NB4 (cell line): Measurements from ENCODE around the gene TCERG1L.

Experiments used
- DNase-seq: peaks from one replicate; pipeline ENCODE4 v3.0.0; 2010; ENCODE audit warnings: low read depth
- H3K4me3 ChIP-seq: one replicate; pipeline ENCODE4 v1.5.1; 2011; ENCODE audit warnings: mild to moderate bottlenecking, low read depth, low read length, moderate library complexity
- MYC ChIP-seq: IDR thresholded peaks from 2 replicates; pipeline ENCODE4 v1.6.1; 2011; ENCODE audit warnings: low read depth, low read length
- POLR2A ChIP-seq: IDR thresholded peaks from 2 replicates; pipeline ENCODE4 v1.6.1; 2011; ENCODE audit warnings: mild to moderate bottlenecking; ENCODE audit not compliant: insufficient read length; ENCODE audit errors: extremely low read depth
- TF ChIP-seq, protein P1 (sequence below): IDR thresholded peaks from one replicate; pipeline ENCODE4 v1.5.1; 2012; ENCODE audit warnings: low read depth, low read length
- TF ChIP-seq, protein P2 (sequence below): IDR thresholded peaks from 2 replicates; pipeline ENCODE4 v1.6.1; 2011; ENCODE audit warnings: low read depth, low read length

The TCERG1L gene

DNA sequence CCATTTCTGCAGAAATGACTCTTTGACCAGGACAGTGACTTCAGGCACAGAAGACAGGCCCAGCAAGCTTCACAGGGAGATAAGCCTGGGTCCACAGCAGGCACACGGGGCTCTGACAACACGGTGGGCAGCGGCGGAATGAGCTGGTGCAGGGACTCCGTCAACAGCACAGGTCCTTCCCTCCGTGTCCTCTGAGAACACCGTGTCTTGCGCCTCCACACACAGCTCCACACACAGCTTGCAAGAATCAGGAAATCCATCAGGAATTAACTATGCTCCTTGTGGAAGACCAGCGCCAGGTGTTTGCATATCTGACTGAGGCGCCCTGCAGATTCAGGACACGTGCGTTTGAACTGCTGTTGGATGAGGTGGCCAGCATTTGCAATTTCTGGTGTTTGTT lies 39.6 kb downstream of the TCERG1L start:
- DNase-seq: no peak
- TF ChIP-seq, protein P1, sequence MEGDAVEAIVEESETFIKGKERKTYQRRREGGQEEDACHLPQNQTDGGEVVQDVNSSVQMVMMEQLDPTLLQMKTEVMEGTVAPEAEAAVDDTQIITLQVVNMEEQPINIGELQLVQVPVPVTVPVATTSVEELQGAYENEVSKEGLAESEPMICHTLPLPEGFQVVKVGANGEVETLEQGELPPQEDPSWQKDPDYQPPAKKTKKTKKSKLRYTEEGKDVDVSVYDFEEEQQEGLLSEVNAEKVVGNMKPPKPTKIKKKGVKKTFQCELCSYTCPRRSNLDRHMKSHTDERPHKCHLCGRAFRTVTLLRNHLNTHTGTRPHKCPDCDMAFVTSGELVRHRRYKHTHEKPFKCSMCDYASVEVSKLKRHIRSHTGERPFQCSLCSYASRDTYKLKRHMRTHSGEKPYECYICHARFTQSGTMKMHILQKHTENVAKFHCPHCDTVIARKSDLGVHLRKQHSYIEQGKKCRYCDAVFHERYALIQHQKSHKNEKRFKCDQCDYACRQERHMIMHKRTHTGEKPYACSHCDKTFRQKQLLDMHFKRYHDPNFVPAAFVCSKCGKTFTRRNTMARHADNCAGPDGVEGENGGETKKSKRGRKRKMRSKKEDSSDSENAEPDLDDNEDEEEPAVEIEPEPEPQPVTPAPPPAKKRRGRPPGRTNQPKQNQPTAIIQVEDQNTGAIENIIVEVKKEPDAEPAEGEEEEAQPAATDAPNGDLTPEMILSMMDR: no peak
- TF ChIP-seq, protein P2, sequence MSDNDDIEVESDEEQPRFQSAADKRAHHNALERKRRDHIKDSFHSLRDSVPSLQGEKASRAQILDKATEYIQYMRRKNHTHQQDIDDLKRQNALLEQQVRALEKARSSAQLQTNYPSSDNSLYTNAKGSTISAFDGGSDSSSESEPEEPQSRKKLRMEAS: no peak
- TF ChIP-seq POLR2A (no peak), MYC (no peak)
- H3K4me3 ChIP-seq: no peak overlapping the region

DNA sequence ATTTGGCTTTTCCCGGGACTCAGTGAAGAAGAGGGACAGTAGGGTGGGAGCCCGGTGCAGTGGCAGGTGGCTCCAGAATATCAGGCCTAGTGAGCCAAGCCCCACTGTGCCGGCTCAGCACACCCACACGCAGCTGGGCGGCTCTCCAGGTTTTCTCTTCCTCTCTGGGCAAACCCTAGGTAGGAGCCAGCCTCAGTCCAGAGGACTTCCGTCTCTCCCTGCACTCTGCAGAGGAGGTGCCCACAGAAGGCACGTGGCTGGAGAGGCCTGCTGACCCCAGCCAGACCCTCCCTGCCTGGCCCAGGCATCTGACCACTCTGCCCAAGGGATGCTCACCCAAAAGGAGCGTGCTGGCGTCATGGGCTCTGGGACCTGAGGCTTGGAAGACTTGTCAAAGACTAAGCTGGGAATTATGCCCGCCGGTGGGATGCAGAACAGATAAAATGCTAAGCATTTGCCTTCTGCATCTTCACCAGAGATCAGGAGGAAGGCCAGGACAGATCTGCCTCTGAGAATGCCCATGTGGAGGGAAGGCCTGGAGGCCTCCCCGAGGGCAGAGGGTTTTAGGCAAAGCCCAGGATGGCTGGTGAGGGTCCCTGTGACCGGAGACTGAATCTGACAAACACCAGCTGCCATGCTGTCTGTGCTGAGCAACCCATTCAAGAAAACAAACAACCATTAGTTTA lies 40.2 kb downstream of the TCERG1L start:
- no peak overlapping the region for H3K4me3 ChIP-seq
- TF ChIP-seq MYC (no peak), POLR2A (no peak)
- TF ChIP-seq, protein P1: no peak
- TF ChIP-seq, protein P2: no peak
- DNase-seq: no peak

DNA sequence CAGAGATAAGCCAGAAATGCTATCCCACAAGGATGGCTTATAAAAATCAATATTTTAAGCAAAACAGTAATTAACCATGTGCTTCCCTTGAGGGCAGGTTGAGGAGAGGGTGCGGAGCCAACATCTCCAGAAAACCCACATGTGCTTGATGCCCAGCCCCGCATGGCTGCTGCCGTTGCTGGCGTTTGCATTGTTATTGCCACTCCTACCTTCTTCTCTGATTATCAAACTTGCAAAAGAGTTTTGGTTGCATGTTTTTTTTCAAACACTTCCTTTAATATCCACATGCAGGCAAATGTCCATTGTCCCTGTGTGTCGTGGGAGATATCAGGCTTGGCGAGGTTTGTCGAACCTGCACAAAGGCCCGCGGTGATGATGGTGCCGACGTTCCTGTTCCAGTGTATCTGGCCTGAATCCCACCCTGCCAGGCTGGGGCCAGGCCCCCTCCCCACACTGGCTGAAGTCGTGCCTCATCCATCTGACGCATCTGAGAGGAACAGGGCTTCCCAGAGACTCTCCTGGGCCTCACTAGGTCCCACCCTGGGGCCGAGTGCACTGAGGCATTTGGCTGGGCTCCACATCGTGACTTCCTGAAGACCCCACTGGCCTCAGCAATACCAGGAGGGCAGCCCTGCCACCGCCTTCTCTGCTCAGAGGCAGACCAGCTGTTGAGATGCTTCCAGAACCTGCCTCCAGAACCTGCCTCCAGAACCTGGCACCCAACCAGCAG lies 40.9 kb downstream of the TCERG1L start:
- H3K4me3 ChIP-seq: no peak overlapping the region
- DNase-seq: no peak

DNA sequence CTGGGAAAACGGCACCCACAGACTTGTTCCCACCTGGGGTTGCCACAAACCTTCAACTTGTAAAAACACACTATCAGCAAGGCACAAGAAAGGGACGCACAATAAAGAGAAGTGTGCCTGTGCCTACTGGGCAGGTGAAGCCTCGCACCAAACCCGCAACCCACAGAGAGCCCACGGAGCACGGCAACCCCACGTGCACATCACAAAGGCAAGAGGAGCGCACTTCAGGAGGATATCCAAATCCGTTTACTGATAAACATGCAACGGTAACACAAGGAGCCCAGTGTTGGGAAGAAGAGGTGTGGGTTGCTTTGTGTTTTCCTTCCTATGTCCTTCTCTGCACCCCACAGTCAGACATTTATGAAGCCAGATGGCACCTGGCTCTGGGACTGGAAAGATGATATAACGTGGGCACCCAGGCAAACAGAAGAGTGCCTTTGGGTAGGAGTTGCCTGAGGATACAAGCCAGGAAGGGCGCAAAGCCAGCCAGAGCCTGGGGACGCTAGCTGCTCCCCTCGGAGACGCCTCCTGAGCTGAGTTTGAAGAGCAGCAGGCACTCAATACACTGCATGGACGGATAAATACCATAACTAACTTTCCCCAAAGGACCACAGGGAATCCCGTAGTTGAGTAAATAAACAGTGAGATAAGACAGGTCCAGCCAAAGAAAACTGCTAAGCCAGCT lies 41.6 kb downstream of the TCERG1L start:
- no peak for DNase-seq
- no peak overlapping the region for H3K4me3 ChIP-seq
- TF ChIP-seq POLR2A (no peak), MYC (no peak)
- TF ChIP-seq, protein P1: no peak
- TF ChIP-seq, protein P2: no peak

More for the DNA sequence above, 40.9 kb downstream of the TCERG1L start:
- no peak for TF ChIP-seq MYC
- TF ChIP-seq POLR2A: no peak
- TF ChIP-seq, protein P1: no peak
- TF ChIP-seq, protein P2: no peak

DNA sequence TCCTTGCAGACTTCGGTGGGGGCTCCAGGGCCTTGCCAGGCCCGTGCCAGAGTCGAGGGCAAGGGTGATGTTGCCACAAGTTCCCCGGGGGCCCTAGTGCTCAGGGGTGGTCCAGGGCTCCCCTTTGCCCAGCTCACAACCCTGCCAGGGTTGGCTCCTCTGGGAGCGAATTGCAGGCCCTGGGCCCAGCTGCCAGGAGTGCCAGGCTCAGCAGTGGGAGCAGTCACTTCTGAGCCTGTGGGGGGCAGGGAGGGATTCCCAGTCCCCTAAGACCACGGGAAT lies 43.8 kb downstream of the TCERG1L start:
- TF ChIP-seq, protein P1: no peak
- TF ChIP-seq, protein P2: no peak
- TF ChIP-seq MYC (no peak), POLR2A (no peak)
- no peak for DNase-seq
- no peak overlapping the region for H3K4me3 ChIP-seq
